Neural crest cell (in vitro differentiated cells): ENCODE results near the gene ZNRF1. TPM values are rescaled to one million over a fixed set of nuclear protein-coding genes. Genes with fewer than 3 reads are reported as not detected.

Experiments
- DNase-seq: peaks from one replicate; pipeline ENCODE4 v3.0.0; 2021; ENCODE audit warnings: low read depth, mixed read lengths, low spot score
- H3K27ac Mint-ChIP-seq: one replicate; pipeline ENCODE4 v1.8.0; 2021; ENCODE audit warnings: mild to moderate bottlenecking, mixed read lengths; ENCODE audit not compliant: unreplicated experiment
- H3K27me3 Mint-ChIP-seq: 2 replicates; pipeline ENCODE4 v1.8.0; 2021; ENCODE audit warnings: low read depth, mild to moderate bottlenecking, mixed read lengths
- H3K36me3 Mint-ChIP-seq: 2 replicates; pipeline ENCODE4 v1.8.0; 2021; ENCODE audit warnings: low read depth, mild to moderate bottlenecking, mixed read lengths
- H3K4me1 Mint-ChIP-seq: 2 replicates; pipeline ENCODE4 v1.8.0; 2021; ENCODE audit warnings: mixed read lengths
- H3K4me3 Mint-ChIP-seq: one replicate; pipeline ENCODE4 v1.8.0; 2021; ENCODE audit warnings: mild to moderate bottlenecking, mixed read lengths
- H3K9me3 Mint-ChIP-seq: 2 replicates; pipeline ENCODE4 v1.8.0; 2021; ENCODE audit warnings: mixed read lengths
- CTCF ChIP-seq: fragments of 200-600 bp; sonication (generic); conservative IDR thresholded peaks from 2 replicates; pipeline ENCODE4 v1.5.0; 2021; ENCODE audit warnings: antibody characterized with exemption, mild to moderate bottlenecking
- total RNA-seq: library from RNA; stranded (reverse); gene quantifications from 2 replicates; pipeline ENCODE4 v1.2.1, GENCODE V29; 2021

Gene ZNRF1
- total RNA-seq, 1 donor from 2014 or later: 48.4 TPM

GRCh38 chr16:75054556-75054947, 55.7 kb downstream of the ZNRF1 start:
- DNase-seq: no peak
- H3K36me3 Mint-ChIP-seq: peaks cover 3% of the 10 kb centered on the region
- no peaks in the 10 kb centered on the region for H3K27me3 Mint-ChIP-seq
- peaks cover 22% of the 10 kb centered on the region for H3K4me1 Mint-ChIP-seq
- H3K4me3 Mint-ChIP-seq: no peak overlapping the region
- no peak for TF ChIP-seq CTCF
- no peak overlapping the region for H3K27ac Mint-ChIP-seq
- peaks cover 6% of the 10 kb centered on the region for H3K9me3 Mint-ChIP-seq

GRCh38 chr16:75058806-75059205, 60.0 kb downstream of the ZNRF1 start:
- peaks cover 9% of the 10 kb centered on the region for H3K36me3 Mint-ChIP-seq
- no peaks in the 10 kb centered on the region for H3K27me3 Mint-ChIP-seq
- H3K9me3 Mint-ChIP-seq: peaks cover 2% of the 10 kb centered on the region
- no peak for DNase-seq
- no peak overlapping the region for H3K4me3 Mint-ChIP-seq
- TF ChIP-seq CTCF: no peak
- peaks cover 25% of the 10 kb centered on the region for H3K4me1 Mint-ChIP-seq
- no peak overlapping the region for H3K27ac Mint-ChIP-seq

GRCh38 chr16:75059411-75059810, 60.6 kb downstream of the ZNRF1 start:
- Mint-ChIP-seq H3K4me3 (no peak overlapping the region), H3K4me1 (peaks cover 23% of the 10 kb centered on the region), H3K27me3 (no peaks in the 10 kb centered on the region), H3K27ac (no peak overlapping the region), H3K9me3 (peaks cover 2% of the 10 kb centered on the region), H3K36me3 (peaks cover 9% of the 10 kb centered on the region)
- no peak for DNase-seq
- no peak for TF ChIP-seq CTCF

- Mint-ChIP-seq H3K4me1 (peaks cover 33% of the 10 kb centered on the region), H3K9me3 (peaks cover 2% of the 10 kb centered on the region), H3K27me3 (no peaks in the 10 kb centered on the region), H3K4me3 (no peak overlapping the region), H3K27ac (no peak overlapping the region), H3K36me3 (peaks cover 9% of the 10 kb centered on the region)
- no peak for TF ChIP-seq CTCF
- DNase-seq: no peak
Observed at GRCh38 chr16:75060723-75061122, 61.9 kb downstream of the ZNRF1 start.

- Mint-ChIP-seq H3K27ac (no peak overlapping the region), H3K27me3 (no peaks in the 10 kb centered on the region), H3K36me3 (peaks cover 9% of the 10 kb centered on the region), H3K4me1 (peaks cover 30% of the 10 kb centered on the region), H3K4me3 (no peak overlapping the region), H3K9me3 (peaks cover 2% of the 10 kb centered on the region)
- no peak for TF ChIP-seq CTCF
- DNase-seq: no peak
Observed at GRCh38 chr16:75061669-75062068, 62.8 kb downstream of the ZNRF1 start.
